ENCODE data around the gene NCOA7. TPM values are rescaled to one million over a fixed set of nuclear protein-coding genes. Genes with fewer than 3 reads are reported as not detected.

The NCOA7 gene
- total RNA-seq, 1 experiment from 2014 or later: 13.8 TPM

DNA sequence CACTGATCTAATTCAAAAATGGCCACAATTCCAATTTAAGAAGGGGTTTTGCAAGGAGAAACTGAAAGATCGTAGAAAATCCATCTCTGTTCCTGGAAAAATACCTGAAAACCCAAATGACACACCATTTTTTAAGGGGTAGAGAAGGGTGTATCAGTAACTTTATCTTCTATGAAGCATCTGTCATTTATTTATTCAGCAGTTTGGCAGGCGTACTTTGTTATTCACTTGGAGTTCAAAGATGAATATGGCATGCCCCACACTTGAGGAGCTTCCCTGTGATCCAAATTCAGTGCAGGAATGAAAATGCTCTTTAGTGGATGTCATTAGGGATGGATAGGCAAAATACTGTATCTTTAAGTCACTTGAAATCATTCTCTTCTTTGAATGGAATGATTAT, 173.1 kb downstream of the NCOA7 start:
- ChIA-PET RAD21 (ENCODE audit: low non-redundant PET in 1 of 2, low total read pairs in 2 of 2, uncharacterized antibody in 2 of 2, unreplicated experiment in 2 of 2) (no interaction called here), POLR2A (no interaction called here), CTCF (interaction anchor here (1.1 to 1.4 kb wide), 2 partner anchors 12 to 25 kb away, joined by 3 read pairs; no protein-coding TSS in a partner anchor)
- Histone ChIP-seq H3K27ac (ENCODE audit: low read depth, low read length) (no peak overlapping the region), H3K27me3 (ENCODE audit: insufficient read depth, low read length) (no peaks in the 10 kb centered on the region), H3K4me2 (ENCODE audit: low read length) (no peak overlapping the region), H3K9me2 (ENCODE audit: insufficient read depth) (no peaks in the 10 kb centered on the region), H3K79me2 (ENCODE audit: insufficient read depth, low read length) (no peaks in the 10 kb centered on the region), H3K36me3 (ENCODE audit: control insufficient read depth in 1 of 2, insufficient read depth in 2 of 2, low read length in 2 of 2) (no peaks in the 10 kb centered on the region), H3K4me3 (replicated peaks in 1 of 2; ENCODE audit: low read depth in 1 of 2, low read length in 2 of 2) (no peak overlapping the region), H4K20me1 (ENCODE audit: insufficient read depth) (no peaks in the 10 kb centered on the region), H3K9ac (ENCODE audit: low read length) (no peak overlapping the region), H3K9me3 (ENCODE audit: control insufficient read depth in 1 of 2, insufficient read depth in 1 of 2, low read depth in 1 of 2, low read length in 2 of 2) (no peaks in the 10 kb centered on the region), H3K4me1 (ENCODE audit: control insufficient read depth in 1 of 2, insufficient read depth in 2 of 2, low read length in 2 of 2) (no peaks in the 10 kb centered on the region), H2AFZ (ENCODE audit: low read depth, low read length, poor library complexity, severe bottlenecking) (no peak overlapping the region)
- no TSS peak for BruUV-seq (replicated peaks)
- ATAC-seq (no peak), DNase-seq (ENCODE audit: low read depth, low spot score) (no peak)
- intact Hi-C loops (cut with micrococcal nuclease): no loop called here
- TF ChIP-seq TCF7L2 (IDR thresholded peaks at IDR 0.05; ENCODE audit: borderline replicate concordance, extremely low read depth, insufficient read depth, insufficient read length): no peak
- no peak for TF ChIP-seq POLR2A (IDR thresholded peaks at IDR 0.05; ENCODE audit: borderline replicate concordance, extremely low read depth, insufficient read depth, insufficient read length)
- TF ChIP-seq ZFX (IDR thresholded peaks at IDR 0.05): no peak
- TF ChIP-seq, protein P1, sequence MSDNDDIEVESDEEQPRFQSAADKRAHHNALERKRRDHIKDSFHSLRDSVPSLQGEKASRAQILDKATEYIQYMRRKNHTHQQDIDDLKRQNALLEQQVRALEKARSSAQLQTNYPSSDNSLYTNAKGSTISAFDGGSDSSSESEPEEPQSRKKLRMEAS (IDR thresholded peaks at IDR 0.05): no peak
- TF ChIP-seq RAD21 (IDR thresholded peaks at IDR 0.05; ENCODE audit: low read depth): no peak
- TF ChIP-seq CBX3 (IDR thresholded peaks at IDR 0.05; ENCODE audit: low read depth): no peak
- TF ChIP-seq FOSL1 (IDR thresholded peaks at IDR 0.05; ENCODE audit: low read depth): no peak
- TF ChIP-seq, protein P2, sequence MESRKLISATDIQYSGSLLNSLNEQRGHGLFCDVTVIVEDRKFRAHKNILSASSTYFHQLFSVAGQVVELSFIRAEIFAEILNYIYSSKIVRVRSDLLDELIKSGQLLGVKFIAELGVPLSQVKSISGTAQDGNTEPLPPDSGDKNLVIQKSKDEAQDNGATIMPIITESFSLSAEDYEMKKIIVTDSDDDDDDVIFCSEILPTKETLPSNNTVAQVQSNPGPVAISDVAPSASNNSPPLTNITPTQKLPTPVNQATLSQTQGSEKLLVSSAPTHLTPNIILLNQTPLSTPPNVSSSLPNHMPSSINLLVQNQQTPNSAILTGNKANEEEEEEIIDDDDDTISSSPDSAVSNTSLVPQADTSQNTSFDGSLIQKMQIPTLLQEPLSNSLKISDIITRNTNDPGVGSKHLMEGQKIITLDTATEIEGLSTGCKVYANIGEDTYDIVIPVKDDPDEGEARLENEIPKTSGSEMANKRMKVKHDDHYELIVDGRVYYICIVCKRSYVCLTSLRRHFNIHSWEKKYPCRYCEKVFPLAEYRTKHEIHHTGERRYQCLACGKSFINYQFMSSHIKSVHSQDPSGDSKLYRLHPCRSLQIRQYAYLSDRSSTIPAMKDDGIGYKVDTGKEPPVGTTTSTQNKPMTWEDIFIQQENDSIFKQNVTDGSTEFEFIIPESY (IDR thresholded peaks at IDR 0.05; ENCODE audit: extremely low read depth, insufficient replicate concordance, low read length): no peak
- no peak for TF ChIP-seq CEBPB (IDR thresholded peaks at IDR 0.05; ENCODE audit: low read depth)
- TF ChIP-seq, protein P3, sequence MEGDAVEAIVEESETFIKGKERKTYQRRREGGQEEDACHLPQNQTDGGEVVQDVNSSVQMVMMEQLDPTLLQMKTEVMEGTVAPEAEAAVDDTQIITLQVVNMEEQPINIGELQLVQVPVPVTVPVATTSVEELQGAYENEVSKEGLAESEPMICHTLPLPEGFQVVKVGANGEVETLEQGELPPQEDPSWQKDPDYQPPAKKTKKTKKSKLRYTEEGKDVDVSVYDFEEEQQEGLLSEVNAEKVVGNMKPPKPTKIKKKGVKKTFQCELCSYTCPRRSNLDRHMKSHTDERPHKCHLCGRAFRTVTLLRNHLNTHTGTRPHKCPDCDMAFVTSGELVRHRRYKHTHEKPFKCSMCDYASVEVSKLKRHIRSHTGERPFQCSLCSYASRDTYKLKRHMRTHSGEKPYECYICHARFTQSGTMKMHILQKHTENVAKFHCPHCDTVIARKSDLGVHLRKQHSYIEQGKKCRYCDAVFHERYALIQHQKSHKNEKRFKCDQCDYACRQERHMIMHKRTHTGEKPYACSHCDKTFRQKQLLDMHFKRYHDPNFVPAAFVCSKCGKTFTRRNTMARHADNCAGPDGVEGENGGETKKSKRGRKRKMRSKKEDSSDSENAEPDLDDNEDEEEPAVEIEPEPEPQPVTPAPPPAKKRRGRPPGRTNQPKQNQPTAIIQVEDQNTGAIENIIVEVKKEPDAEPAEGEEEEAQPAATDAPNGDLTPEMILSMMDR (IDR thresholded peaks at IDR 0.05 in 2 of 3, conservative IDR thresholded peaks at IDR 0.05 in 1 of 3; ENCODE audit: borderline replicate concordance in 1 of 3, insufficient read depth in 1 of 3, low read depth in 2 of 3, low read length in 2 of 3): no peak
- no peak for TF ChIP-seq SIN3A (IDR thresholded peaks at IDR 0.05; ENCODE audit: low read depth)
- no peak for TF ChIP-seq ZNF274 (IDR thresholded peaks at IDR 0.05; ENCODE audit: low read depth, low read length)
- TF ChIP-seq YY1 (IDR thresholded peaks at IDR 0.05; ENCODE audit: extremely low read depth, insufficient replicate concordance, low read depth, low read length): no peak
- TF ChIP-seq JUND (IDR thresholded peaks at IDR 0.05): no peak
- TF ChIP-seq ELF1 (IDR thresholded peaks at IDR 0.05; ENCODE audit: borderline replicate concordance, low read depth): no peak
- TF ChIP-seq EZH2 (IDR thresholded peaks at IDR 0.05): no peak
- TF ChIP-seq, protein P4, sequence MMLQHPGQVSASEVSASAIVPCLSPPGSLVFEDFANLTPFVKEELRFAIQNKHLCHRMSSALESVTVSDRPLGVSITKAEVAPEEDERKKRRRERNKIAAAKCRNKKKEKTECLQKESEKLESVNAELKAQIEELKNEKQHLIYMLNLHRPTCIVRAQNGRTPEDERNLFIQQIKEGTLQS (IDR thresholded peaks at IDR 0.05): no peak
- TF ChIP-seq EGR1 (IDR thresholded peaks at IDR 0.05; ENCODE audit: low read depth): no peak
- TF ChIP-seq SP1 (IDR thresholded peaks at IDR 0.05; ENCODE audit: low read depth): no peak
